ENCODE results near the gene RFTN1.

The RFTN1 gene

GRCh38 chr3:16513141-16514020 is at the start of gene RFTN1:
Gene RFTN1 (minus strand): TSS chr3:16513699. CDS start chr3:16493869, 19,830 bp downstream.
- TF ChIP-seq EZH2 (IDR thresholded peaks at IDR 0.05) (no peak), POLR2AphosphoS5 (IDR thresholded peaks at IDR 0.05; ENCODE audit: borderline replicate concordance, low read depth, low read length) (no peak), FOXP2 (optimal IDR thresholded peaks at IDR 0.05; ENCODE audit: control extremely low read depth, extremely low read length, insufficient read depth) (no peak)
- no peak within 1 kb of the TSS for H3K4me3 ChIP-seq
- DNase-seq (ENCODE audit: low read depth, low spot score): no peak
- no peaks in the 10 kb centered on the region for H3K9me3 ChIP-seq (ENCODE audit: low read depth, low read length)
- H3K27ac ChIP-seq: no peak within 1 kb of the TSS
- H3K36me3 ChIP-seq (ENCODE audit: insufficient read depth, low read length): no peaks in the 10 kb centered on the region
- H3K9ac ChIP-seq (ENCODE audit: insufficient read length): no peak within 1 kb of the TSS

GRCh38 chr3:16559653-16560365 is 46.3 kb upstream of the RFTN1 start:
- H3K9ac ChIP-seq (ENCODE audit: insufficient read length): no peak overlapping the region
- no peak for DNase-seq (ENCODE audit: low read depth, low spot score)
- TF ChIP-seq POLR2AphosphoS5 (IDR thresholded peaks at IDR 0.05; ENCODE audit: borderline replicate concordance, low read depth, low read length) (no peak), EZH2 (IDR thresholded peaks at IDR 0.05) (no peak), FOXP2 (optimal IDR thresholded peaks at IDR 0.05; ENCODE audit: control extremely low read depth, extremely low read length, insufficient read depth) (no peak)
- no peaks in the 10 kb centered on the region for H3K36me3 ChIP-seq (ENCODE audit: insufficient read depth, low read length)
- no peaks in the 10 kb centered on the region for H3K9me3 ChIP-seq (ENCODE audit: low read depth, low read length)
- no peak overlapping the region for H3K4me3 ChIP-seq
- H3K27ac ChIP-seq: no peak overlapping the region

- no peak overlapping the region for H3K4me3 ChIP-seq
- H3K27ac ChIP-seq: no peak overlapping the region
- TF ChIP-seq POLR2AphosphoS5 (IDR thresholded peaks at IDR 0.05; ENCODE audit: borderline replicate concordance, low read depth, low read length) (no peak), EZH2 (IDR thresholded peaks at IDR 0.05) (no peak), FOXP2 (optimal IDR thresholded peaks at IDR 0.05; ENCODE audit: control extremely low read depth, extremely low read length, insufficient read depth) (no peak)
- no peak overlapping the region for H3K9ac ChIP-seq (ENCODE audit: insufficient read length)
- H3K36me3 ChIP-seq (ENCODE audit: insufficient read depth, low read length): no peaks in the 10 kb centered on the region
- no peaks in the 10 kb centered on the region for H3K9me3 ChIP-seq (ENCODE audit: low read depth, low read length)
- no peak for DNase-seq (ENCODE audit: low read depth, low spot score)
Measured at GRCh38 chr3:16554126-16554525, 40.6 kb upstream of the RFTN1 start.

GRCh38 chr3:16552757-16553156 is 39.3 kb upstream of the RFTN1 start:
- Histone ChIP-seq H3K9ac (ENCODE audit: insufficient read length) (no peak overlapping the region), H3K36me3 (ENCODE audit: insufficient read depth, low read length) (no peaks in the 10 kb centered on the region)
- no peak for DNase-seq (ENCODE audit: low read depth, low spot score)

GRCh38 chr3:16551342-16551976 is 38.0 kb upstream of the RFTN1 start:
- Histone ChIP-seq H3K27ac (no peak overlapping the region), H3K9ac (ENCODE audit: insufficient read length) (no peak overlapping the region), H3K4me3 (no peak overlapping the region), H3K9me3 (ENCODE audit: low read depth, low read length) (no peaks in the 10 kb centered on the region), H3K36me3 (ENCODE audit: insufficient read depth, low read length) (no peaks in the 10 kb centered on the region)
- DNase-seq (ENCODE audit: low read depth, low spot score): no peak
- TF ChIP-seq EZH2 (IDR thresholded peaks at IDR 0.05) (no peak), FOXP2 (optimal IDR thresholded peaks at IDR 0.05; ENCODE audit: control extremely low read depth, extremely low read length, insufficient read depth) (no peak), POLR2AphosphoS5 (IDR thresholded peaks at IDR 0.05; ENCODE audit: borderline replicate concordance, low read depth, low read length) (no peak)

More at GRCh38 chr3:16552757-16553156, 39.3 kb upstream of the RFTN1 start:
- H3K9me3 ChIP-seq (ENCODE audit: low read depth, low read length): no peaks in the 10 kb centered on the region
- H3K4me3 ChIP-seq: no peak overlapping the region
- no peak overlapping the region for H3K27ac ChIP-seq
- TF ChIP-seq FOXP2 (optimal IDR thresholded peaks at IDR 0.05; ENCODE audit: control extremely low read depth, extremely low read length, insufficient read depth) (no peak), POLR2AphosphoS5 (IDR thresholded peaks at IDR 0.05; ENCODE audit: borderline replicate concordance, low read depth, low read length) (no peak), EZH2 (IDR thresholded peaks at IDR 0.05) (no peak)

- H3K27ac ChIP-seq: no peak overlapping the region
- H3K4me3 ChIP-seq: no peak overlapping the region
- H3K9ac ChIP-seq (ENCODE audit: insufficient read length): no peak overlapping the region
- DNase-seq (ENCODE audit: low read depth, low spot score): peak; percentile 40
- TF ChIP-seq POLR2AphosphoS5 (IDR thresholded peaks at IDR 0.05; ENCODE audit: borderline replicate concordance, low read depth, low read length): no peak
- TF ChIP-seq EZH2 (IDR thresholded peaks at IDR 0.05): no peak
- TF ChIP-seq FOXP2 (optimal IDR thresholded peaks at IDR 0.05; ENCODE audit: control extremely low read depth, extremely low read length, insufficient read depth): no peak
- H3K9me3 ChIP-seq (ENCODE audit: low read depth, low read length): no peaks in the 10 kb centered on the region
- H3K36me3 ChIP-seq (ENCODE audit: insufficient read depth, low read length): no peaks in the 10 kb centered on the region
Measured at GRCh38 chr3:16550676-16551341, 37.3 kb upstream of the RFTN1 start.

GRCh38 chr3:16550305-16550675 is 36.8 kb upstream of the RFTN1 start:
- no peaks in the 10 kb centered on the region for H3K9me3 ChIP-seq (ENCODE audit: low read depth, low read length)
- DNase-seq (ENCODE audit: low read depth, low spot score): no peak
- no peak overlapping the region for H3K27ac ChIP-seq
- H3K36me3 ChIP-seq (ENCODE audit: insufficient read depth, low read length): no peaks in the 10 kb centered on the region
- TF ChIP-seq POLR2AphosphoS5 (IDR thresholded peaks at IDR 0.05; ENCODE audit: borderline replicate concordance, low read depth, low read length) (no peak), EZH2 (IDR thresholded peaks at IDR 0.05) (no peak), FOXP2 (optimal IDR thresholded peaks at IDR 0.05; ENCODE audit: control extremely low read depth, extremely low read length, insufficient read depth) (no peak)
- H3K4me3 ChIP-seq: no peak overlapping the region
- no peak overlapping the region for H3K9ac ChIP-seq (ENCODE audit: insufficient read length)
